Stimulated activated naive CD8-positive, alpha-beta T cell treated with anti-CD3 and anti-CD28 coated beads, Interleukin-15, Interleukin-2, amounts not matched to agents 100 ng/mL and 50 ng/mL, for 24 hours (primary cell): ENCODE measurements around the gene DNAH2.

Experiments used
- H3K27ac Mint-ChIP-seq: one replicate; pipeline ENCODE4 v1.8.0; 2021; ENCODE audit warnings: mild to moderate bottlenecking, mixed read lengths
- H3K27me3 Mint-ChIP-seq: one replicate; pipeline ENCODE4 v1.8.0; 2021; ENCODE audit warnings: mixed read lengths
- H3K36me3 Mint-ChIP-seq: one replicate; pipeline ENCODE4 v1.8.0; 2021; ENCODE audit warnings: low read depth, mixed read lengths
- H3K4me1 Mint-ChIP-seq: one replicate; pipeline ENCODE4 v1.8.0; 2021; ENCODE audit warnings: low read depth, mixed read lengths
- H3K4me3 Mint-ChIP-seq: one replicate; pipeline ENCODE4 v1.8.0; 2021; ENCODE audit warnings: mild to moderate bottlenecking, mixed read lengths
- H3K9me3 Mint-ChIP-seq: one replicate; pipeline ENCODE4 v1.8.0; 2021; ENCODE audit warnings: mixed read lengths

DNAH2 gene

GRCh38 chr17:7709031-7709430 is 8.5 kb upstream of the DNAH2 start:
- no peak overlapping the region for H3K4me3 Mint-ChIP-seq
- peaks cover 55% of the 10 kb centered on the region for H3K27me3 Mint-ChIP-seq
- H3K9me3 Mint-ChIP-seq: no peaks in the 10 kb centered on the region
- peaks cover 30% of the 10 kb centered on the region for H3K4me1 Mint-ChIP-seq
- H3K36me3 Mint-ChIP-seq: no peaks in the 10 kb centered on the region
- H3K27ac Mint-ChIP-seq: no peak overlapping the region

- Mint-ChIP-seq H3K27me3 (peaks cover 51% of the 10 kb centered on the region), H3K4me3 (no peak overlapping the region), H3K36me3 (no peaks in the 10 kb centered on the region), H3K27ac (no peak overlapping the region), H3K4me1 (peaks cover 22% of the 10 kb centered on the region), H3K9me3 (no peaks in the 10 kb centered on the region)
Observed at GRCh38 chr17:7710301-7710700, 7.2 kb upstream of the DNAH2 start.

GRCh38 chr17:7711051-7711755 is 6.3 kb upstream of the DNAH2 start:
- peaks cover 15% of the 10 kb centered on the region for H3K4me1 Mint-ChIP-seq
- H3K4me3 Mint-ChIP-seq: no peak overlapping the region
- no peaks in the 10 kb centered on the region for H3K9me3 Mint-ChIP-seq
- H3K27ac Mint-ChIP-seq: peak overlapping the region; percentile 21
- H3K36me3 Mint-ChIP-seq: no peaks in the 10 kb centered on the region
- H3K27me3 Mint-ChIP-seq: peaks cover 52% of the 10 kb centered on the region

GRCh38 chr17:7712111-7712771 is 5.3 kb upstream of the DNAH2 start:
- Mint-ChIP-seq H3K27ac (no peak overlapping the region), H3K27me3 (peaks cover 52% of the 10 kb centered on the region), H3K4me1 (peaks cover 21% of the 10 kb centered on the region), H3K4me3 (no peak overlapping the region), H3K9me3 (no peaks in the 10 kb centered on the region), H3K36me3 (no peaks in the 10 kb centered on the region)

- H3K27ac Mint-ChIP-seq: no peak overlapping the region
Observed at GRCh38 chr17:7713782-7714181, 3.8 kb upstream of the DNAH2 start.

GRCh38 chr17:7714721-7715594 is 2.6 kb upstream of the DNAH2 start:
- peaks cover 72% of the 10 kb centered on the region for H3K27me3 Mint-ChIP-seq
- no peaks in the 10 kb centered on the region for H3K9me3 Mint-ChIP-seq
- peaks cover 30% of the 10 kb centered on the region for H3K4me1 Mint-ChIP-seq
- no peak overlapping the region for H3K27ac Mint-ChIP-seq
- H3K36me3 Mint-ChIP-seq: no peaks in the 10 kb centered on the region
- no peak overlapping the region for H3K4me3 Mint-ChIP-seq

More at GRCh38 chr17:7713782-7714181, 3.8 kb upstream of the DNAH2 start:
- H3K9me3 Mint-ChIP-seq: no peaks in the 10 kb centered on the region
- H3K36me3 Mint-ChIP-seq: no peaks in the 10 kb centered on the region
- no peak overlapping the region for H3K4me3 Mint-ChIP-seq
- peaks cover 66% of the 10 kb centered on the region for H3K27me3 Mint-ChIP-seq
- peaks cover 31% of the 10 kb centered on the region for H3K4me1 Mint-ChIP-seq

GRCh38 chr17:7715936-7716886 is 1.3 kb upstream of the DNAH2 start:
- no peak overlapping the region for H3K27ac Mint-ChIP-seq
- H3K36me3 Mint-ChIP-seq: no peaks in the 10 kb centered on the region
- H3K27me3 Mint-ChIP-seq: peaks cover 70% of the 10 kb centered on the region
- peaks cover 20% of the 10 kb centered on the region for H3K4me1 Mint-ChIP-seq
- no peaks in the 10 kb centered on the region for H3K9me3 Mint-ChIP-seq
- H3K4me3 Mint-ChIP-seq: peak overlapping the region; percentile 78

- H3K36me3 Mint-ChIP-seq: no peaks in the 10 kb centered on the region
- H3K4me1 Mint-ChIP-seq: peaks cover 17% of the 10 kb centered on the region
- H3K9me3 Mint-ChIP-seq: no peaks in the 10 kb centered on the region
- H3K4me3 Mint-ChIP-seq: peak overlapping the region; percentile 78
- H3K27me3 Mint-ChIP-seq: peaks cover 70% of the 10 kb centered on the region
- no peak overlapping the region for H3K27ac Mint-ChIP-seq
Observed at GRCh38 chr17:7717756-7718350, 309 bp downstream of the DNAH2 start.

- Mint-ChIP-seq H3K36me3 (no peaks in the 10 kb centered on the region), H3K27ac (no peak overlapping the region), H3K4me1 (peaks cover 17% of the 10 kb centered on the region), H3K4me3 (no peak overlapping the region), H3K27me3 (peaks cover 71% of the 10 kb centered on the region), H3K9me3 (no peaks in the 10 kb centered on the region)
Observed at GRCh38 chr17:7719661-7720060, 2.1 kb downstream of the DNAH2 start.

GRCh38 chr17:7720125-7720524 is 2.6 kb downstream of the DNAH2 start:
- Mint-ChIP-seq H3K9me3 (no peaks in the 10 kb centered on the region), H3K4me3 (no peak overlapping the region), H3K36me3 (no peaks in the 10 kb centered on the region), H3K4me1 (peaks cover 17% of the 10 kb centered on the region), H3K27me3 (peaks cover 69% of the 10 kb centered on the region), H3K27ac (no peak overlapping the region)

- Mint-ChIP-seq H3K27ac (no peak overlapping the region), H3K36me3 (no peaks in the 10 kb centered on the region), H3K4me3 (no peak overlapping the region), H3K4me1 (peaks cover 13% of the 10 kb centered on the region), H3K27me3 (peaks cover 56% of the 10 kb centered on the region), H3K9me3 (no peaks in the 10 kb centered on the region)
Observed at GRCh38 chr17:7721612-7722011, 4.1 kb downstream of the DNAH2 start.

- H3K4me1 Mint-ChIP-seq: no peaks in the 10 kb centered on the region
- no peak overlapping the region for H3K27ac Mint-ChIP-seq
- H3K36me3 Mint-ChIP-seq: no peaks in the 10 kb centered on the region
- H3K27me3 Mint-ChIP-seq: peaks cover 14% of the 10 kb centered on the region
- H3K4me3 Mint-ChIP-seq: no peak overlapping the region
- no peaks in the 10 kb centered on the region for H3K9me3 Mint-ChIP-seq
Observed at GRCh38 chr17:7727886-7728285, 10.3 kb downstream of the DNAH2 start.

- H3K4me1 Mint-ChIP-seq: no peaks in the 10 kb centered on the region
- H3K27me3 Mint-ChIP-seq: peaks cover 8% of the 10 kb centered on the region
- H3K9me3 Mint-ChIP-seq: no peaks in the 10 kb centered on the region
- H3K36me3 Mint-ChIP-seq: no peaks in the 10 kb centered on the region
- no peak overlapping the region for H3K27ac Mint-ChIP-seq
- no peak overlapping the region for H3K4me3 Mint-ChIP-seq
Observed at GRCh38 chr17:7729816-7730215, 12.3 kb downstream of the DNAH2 start.

GRCh38 chr17:7732981-7733539 is 15.5 kb downstream of the DNAH2 start:
- H3K36me3 Mint-ChIP-seq: no peaks in the 10 kb centered on the region
- H3K27ac Mint-ChIP-seq: no peak overlapping the region
- peaks cover 7% of the 10 kb centered on the region for H3K27me3 Mint-ChIP-seq
- no peaks in the 10 kb centered on the region for H3K9me3 Mint-ChIP-seq
- H3K4me1 Mint-ChIP-seq: no peaks in the 10 kb centered on the region
- H3K4me3 Mint-ChIP-seq: no peak overlapping the region
